Stomach (tissue), 9 donors: ENCODE results near the gene LYSMD2. TPM values are rescaled to one million over a fixed set of nuclear protein-coding genes. Genes with fewer than 3 reads are reported as not detected.
A peak's percentile ranks its signal among the peaks of the same experiment; 100 is the strongest.

Experiments
- DNase-seq, 2 donors: peaks; one replicate each; pipeline versions ENCODE4 v3.0.0 to v3.0.0-alpha.2; 2013 to 2019
- H3K27ac ChIP-seq, 5 donors: fragments of 200-600 bp in 4 of 5; sonication (generic) in 4 of 5; one replicate each; pipeline ENCODE4 v1.5.1; 2013 to 2019; ENCODE audit warnings: mild to moderate bottlenecking in 1 of 5, moderate library complexity in 1 of 5
- H3K27me3 ChIP-seq, 3 donors: fragments of 200-600 bp; sonication (generic); one replicate each; pipeline ENCODE4 v1.5.1; 2017 to 2019; ENCODE audit warnings: mixed run types in 1 of 3
- H3K36me3 ChIP-seq, 4 donors: fragments of 200-600 bp; sonication (generic); 1 replicate in 3 of 4; 2 replicates in 1 of 4; pipeline ENCODE4 v1.5.1; 2016 to 2019
- H3K4me1 ChIP-seq, 4 donors: fragments of 200-600 bp; sonication (generic); one replicate each; pipeline ENCODE4 v1.5.1; 2016 to 2019
- H3K4me3 ChIP-seq, 4 donors: fragments of 200-600 bp; sonication (generic) in 3 of 4; one replicate each; pipeline ENCODE4 v1.5.1; 2016 to 2019; ENCODE audit warnings: mild to moderate bottlenecking in 1 of 4
- H3K9me3 ChIP-seq, 4 donors: fragments of 200-600 bp; sonication (generic); one replicate each; pipeline ENCODE4 v1.5.1; 2016 to 2019
- CTCF ChIP-seq, 7 experiments: fragments of 450-650 bp in 4 of 7; fragments of 200-600 bp in 3 of 7; sonication (generic) in 3 of 7; IDR thresholded peaks; one replicate each; pipeline ENCODE4 v1.5.1; 2016 to 2019; ENCODE audit warnings: antibody characterized with exemption in 7 of 7, control low read depth in 2 of 7, mild to moderate bottlenecking in 1 of 7
- EP300 ChIP-seq: sonication (generic); formaldehyde crosslinking; IDR thresholded peaks from one replicate; pipeline ENCODE4 v1.6.1; 2017; ENCODE audit warnings: antibody characterized with exemption
- POLR2A ChIP-seq, 4 donors: fragments of 450-650 bp; IDR thresholded peaks; one replicate each; pipeline ENCODE4 v1.6.1; 2016; ENCODE audit warnings: antibody characterized with exemption in 4 of 4, control low read depth in 2 of 4, mild to moderate bottlenecking in 1 of 4, moderate library complexity in 1 of 4
- POLR2AphosphoS5 ChIP-seq, 3 donors: sonication (generic); formaldehyde crosslinking; IDR thresholded peaks; one replicate each; pipeline ENCODE4 v1.6.1; 2016; ENCODE audit warnings: antibody characterized with exemption in 3 of 3
- WGBS, 5 donors: extraction: QIAGEN DNeasy Blood & Tissue Kit in 3 of 5; methylation state at CpG; one replicate each; pipeline versions ENCODE4 v1.1.5 to v1.1.7; 2013 to 2018; 5-methylcytosine and 5-hydroxymethylcytosine counted together
- intact Hi-C: fragments of 100-400 bp; cut with DNase I; formaldehyde crosslinking; loops from one replicate; pipeline ENCODE4 v1.15.1; 2023; ENCODE audit warnings: low total_unique reads
- polyA plus RNA-seq, 3 donors: library from polyadenylated mRNA; stranded (reverse); fragments of 200-250 nt; gene quantifications; one replicate each; pipeline ENCODE4 v1.2.3, GENCODE V29; 2013
- total RNA-seq, 5 donors: library from RNA; depleted of rRNA; stranded (reverse); fragments of >200 nt; gene quantifications; one replicate each; pipeline versions ENCODE4 v1.1.0 to v1.2.3, GENCODE V29; 2014 to 2016
- donor health status: healthy with polysubstance abuse.
- donor health status: Bipolar disorder and iron deficiency.
- donor health status: healthy.

Gene LYSMD2
- total and polyA plus RNA-seq, 8 donors: 4.8 to 24.9 (median 12.2) TPM; not detected in 1

- Histone ChIP-seq H3K4me3 (no peak overlapping the region), H3K36me3 (no peaks in the 10 kb centered on the region), H3K27me3 (no peaks in the 10 kb centered on the region), H3K4me1 (peaks cover 0 to 16% (median 3%) of the 10 kb centered on the region in 4 donors), H3K27ac (peak overlapping the region in 2 of 5 donors; percentile 41 to 64), H3K9me3 (no peaks in the 10 kb centered on the region)
- intact Hi-C loops: no loop called here
- DNase-seq: peak in 1 of 2 donors; percentile 86
- TF ChIP-seq CTCF (IDR thresholded peaks at IDR 0.05): no peak
- no peak for TF ChIP-seq POLR2A (IDR thresholded peaks at IDR 0.05)
- no peak for TF ChIP-seq EP300
- no peak for TF ChIP-seq POLR2AphosphoS5 (IDR thresholded peaks at IDR 0.05)
- 18 to 25% (median 20%) methylated on average over 5 of the region's 5 CpGs for WGBS, 5 donors
Measured at GRCh38 chr15:51708013-51708412, 29.4 kb downstream of the LYSMD2 start.

- Histone ChIP-seq H3K27me3 (no peaks in the 10 kb centered on the region), H3K27ac (peak overlapping the region in 2 of 5 donors; percentile 41 to 64), H3K4me3 (no peak overlapping the region), H3K9me3 (no peaks in the 10 kb centered on the region), H3K4me1 (peaks cover 0 to 16% (median 3%) of the 10 kb centered on the region in 4 donors), H3K36me3 (no peaks in the 10 kb centered on the region)
- 72 to 90% (median 84%) methylated on average over 2 of the region's 2 CpGs for WGBS, 5 donors
- no peak for DNase-seq
- TF ChIP-seq EP300 (no peak), POLR2A (IDR thresholded peaks at IDR 0.05) (no peak), POLR2AphosphoS5 (IDR thresholded peaks at IDR 0.05) (no peak), CTCF (IDR thresholded peaks at IDR 0.05) (no peak)
- intact Hi-C loops: no loop called here
Measured at GRCh38 chr15:51706926-51707608, 30.4 kb downstream of the LYSMD2 start.

- H3K36me3 ChIP-seq: no peaks in the 10 kb centered on the region
- 74 to 82% (median 79%) methylated on average over 5 of the region's 5 CpGs for WGBS, 5 donors
- H3K4me3 ChIP-seq: no peak overlapping the region
- peaks cover 0 to 16% (median 3%) of the 10 kb centered on the region in 4 donors for H3K4me1 ChIP-seq
- no peak overlapping the region for H3K27ac ChIP-seq
- DNase-seq: peak in 1 of 2 donors; percentile 78
- H3K27me3 ChIP-seq: no peaks in the 10 kb centered on the region
- no peaks in the 10 kb centered on the region for H3K9me3 ChIP-seq
- intact Hi-C loops: no loop called here
- no peak for TF ChIP-seq CTCF (IDR thresholded peaks at IDR 0.05)
- TF ChIP-seq POLR2A (IDR thresholded peaks at IDR 0.05): no peak
- no peak for TF ChIP-seq POLR2AphosphoS5 (IDR thresholded peaks at IDR 0.05)
- no peak for TF ChIP-seq EP300
Measured at GRCh38 chr15:51706291-51706690, 31.2 kb downstream of the LYSMD2 start.

- no peak for DNase-seq
- TF ChIP-seq CTCF (IDR thresholded peaks at IDR 0.05): no peak
- Histone ChIP-seq H3K4me3 (no peak overlapping the region), H3K9me3 (no peaks in the 10 kb centered on the region), H3K27me3 (peaks cover 0 to 10% (median 0%) of the 10 kb centered on the region in 3 donors), H3K4me1 (peaks cover 0 to 7% (median 0%) of the 10 kb centered on the region in 4 donors), H3K27ac (no peak overlapping the region), H3K36me3 (no peaks in the 10 kb centered on the region)
- intact Hi-C loops: no loop called here
- 44 to 66% (median 55%) methylated on average over 1 of the region's 1 CpG for WGBS, 5 donors
Measured at GRCh38 chr15:51702710-51703109, 34.7 kb downstream of the LYSMD2 start.
